H9 (cell line): ENCODE results near the gene DMRT1. TPM values are rescaled to one million over a fixed set of nuclear protein-coding genes. Genes with fewer than 3 reads are reported as not detected.

Source experiments
- DNase-seq: peaks from one replicate; pipeline ENCODE4 v3.0.0-alpha.2; 2017
- H2AFZ ChIP-seq: one replicate; pipeline ENCODE4 v1.6.1; 2013; ENCODE audit warnings: mild to moderate bottlenecking, low read length, control low read depth, moderate library complexity
- H2AK5ac ChIP-seq: 2 replicates; pipeline ENCODE4 v1.6.1; 2013; ENCODE audit warnings: low read length, control low read depth, mixed read lengths; ENCODE audit not compliant: insufficient read length
- H2BK120ac ChIP-seq: one replicate; pipeline ENCODE4 v1.6.1; 2013; ENCODE audit warnings: low read depth, mild to moderate bottlenecking, low read length, control low read depth, inconsistent platforms; ENCODE audit not compliant: poor library complexity, severe bottlenecking
- H2BK12ac ChIP-seq: 2 replicates; pipeline ENCODE4 v1.6.1; 2013; ENCODE audit warnings: low read length, control low read depth, mixed read lengths, low read depth; ENCODE audit not compliant: insufficient read length
- H2BK15ac ChIP-seq: 2 replicates; pipeline ENCODE4 v1.6.1; 2013; ENCODE audit warnings: low read depth, low read length, control low read depth
- H2BK20ac ChIP-seq: one replicate; pipeline ENCODE4 v1.6.1; 2013; ENCODE audit warnings: low read depth, mild to moderate bottlenecking, low read length, control low read depth, inconsistent platforms; ENCODE audit not compliant: poor library complexity, severe bottlenecking
- H2BK5ac ChIP-seq: 2 replicates; pipeline ENCODE4 v1.6.1; 2013; ENCODE audit warnings: low read length, control low read depth, mixed read lengths; ENCODE audit not compliant: insufficient read length
- H3K14ac ChIP-seq: 2 replicates; pipeline ENCODE4 v1.6.1; 2013; ENCODE audit warnings: low read length, control low read depth; ENCODE audit not compliant: insufficient read depth
- H3K18ac ChIP-seq: 2 replicates; pipeline ENCODE4 v1.6.1; 2013; ENCODE audit warnings: low read depth, mild to moderate bottlenecking, mixed read lengths, low read length, control low read depth; ENCODE audit not compliant: insufficient read length
- H3K23ac ChIP-seq: 2 replicates; pipeline ENCODE4 v1.6.1; 2013; ENCODE audit warnings: low read length, control low read depth, mixed read lengths, low read depth; ENCODE audit not compliant: insufficient read length
- H3K23me2 ChIP-seq: 2 replicates; pipeline ENCODE4 v1.6.1; 2013; ENCODE audit warnings: low read depth, mild to moderate bottlenecking, mixed read lengths, low read length, control low read depth; ENCODE audit not compliant: insufficient read length, poor library complexity, severe bottlenecking
- H3K27ac ChIP-seq: 2 replicates; pipeline ENCODE4 v1.5.1; 2013; ENCODE audit warnings: low read length, control low read depth, mixed read lengths, low read depth; ENCODE audit not compliant: insufficient read length
- H3K27me3 ChIP-seq: 2 replicates; pipeline ENCODE4 v1.6.1; 2013; ENCODE audit warnings: low read length, control low read depth, inconsistent platforms; ENCODE audit not compliant: insufficient read depth
- H3K4ac ChIP-seq: 2 replicates; pipeline ENCODE4 v1.6.1; 2013; ENCODE audit warnings: low read depth, mild to moderate bottlenecking, control low read depth, inconsistent platforms, low read length, moderate library complexity
- H3K4me1 ChIP-seq: 2 replicates; pipeline ENCODE4 v1.6.1; 2013; ENCODE audit warnings: low read length, control low read depth, inconsistent platforms; ENCODE audit not compliant: insufficient read depth
- H3K4me2 ChIP-seq: 2 replicates; pipeline ENCODE4 v1.6.1; 2013; ENCODE audit warnings: low read length, control low read depth, mixed read lengths; ENCODE audit not compliant: insufficient read length, insufficient read depth
- H3K56ac ChIP-seq: 2 replicates; pipeline ENCODE4 v1.6.1; 2013; ENCODE audit warnings: low read depth, mild to moderate bottlenecking, mixed read lengths, low read length, control low read depth; ENCODE audit not compliant: insufficient read length
- H3K79me1 ChIP-seq: 2 replicates; pipeline ENCODE4 v1.6.1; 2013; ENCODE audit warnings: low read depth, mild to moderate bottlenecking, moderate library complexity, low read length, control low read depth, inconsistent platforms; ENCODE audit not compliant: insufficient read depth, poor library complexity, severe bottlenecking
- H3K79me2 ChIP-seq: 2 replicates; pipeline ENCODE4 v1.6.1; 2013; ENCODE audit warnings: low read length, control low read depth, inconsistent platforms; ENCODE audit not compliant: insufficient read depth
- H3K9ac ChIP-seq: 2 replicates; pipeline ENCODE4 v1.6.1; 2013; ENCODE audit warnings: low read length, control low read depth, mixed read lengths; ENCODE audit not compliant: insufficient read length; ENCODE audit errors: extremely low read depth
- H3K9me3 ChIP-seq: one replicate; pipeline ENCODE4 v1.6.1; 2013; ENCODE audit warnings: low read depth, low read length, inconsistent platforms; ENCODE audit not compliant: control insufficient read depth
- H3T11ph ChIP-seq: one replicate; pipeline ENCODE4 v1.6.1; 2013; ENCODE audit warnings: mild to moderate bottlenecking, low read length, control low read depth, inconsistent platforms
- H4K20me1 ChIP-seq: one replicate; pipeline ENCODE4 v1.6.1; 2013; ENCODE audit not compliant: control insufficient read depth, insufficient read length, insufficient read depth
- H4K5ac ChIP-seq: 2 replicates; pipeline ENCODE4 v1.6.1; 2013; ENCODE audit warnings: low read depth, mild to moderate bottlenecking, mixed read lengths, low read length, control low read depth; ENCODE audit not compliant: insufficient read length
- H4K8ac ChIP-seq: replicated peaks from 2 replicates; pipeline ENCODE4 v1.6.1; 2013; ENCODE audit warnings: low read length, control low read depth, mixed read lengths, low read depth; ENCODE audit not compliant: insufficient read length
- H4K91ac ChIP-seq: 2 replicates; pipeline ENCODE4 v1.6.1; 2013; ENCODE audit warnings: low read depth, mild to moderate bottlenecking, moderate library complexity, mixed read lengths, low read length, control low read depth; ENCODE audit not compliant: insufficient read length
- H3K27ac Mint-ChIP-seq, 3 experiments: 2 replicates in 2 of 3; 3 replicates in 1 of 3; pipeline ENCODE4 v1.8.0; 2020 to 2021; ENCODE audit warnings: mixed read lengths in 3 of 3, mild to moderate bottlenecking in 1 of 3, moderate library complexity in 1 of 3
- H3K27me3 Mint-ChIP-seq: 2 replicates; pipeline ENCODE4 v1.8.0; 2021; ENCODE audit warnings: low read depth, mild to moderate bottlenecking, moderate library complexity, mixed read lengths
- H3K36me3 Mint-ChIP-seq, 3 experiments: 2 replicates in 2 of 3; 3 replicates in 1 of 3; pipeline ENCODE4 v1.8.0; 2020 to 2021; ENCODE audit warnings: low read depth in 3 of 3, mixed read lengths in 3 of 3; ENCODE audit not compliant: insufficient read depth in 1 of 3
- H3K4me1 Mint-ChIP-seq, 2 experiments: 2 replicates each; pipeline ENCODE4 v1.8.0; 2020; ENCODE audit warnings: mixed read lengths in 2 of 2
- H3K4me3 Mint-ChIP-seq, 2 experiments: 2 replicates in 1 of 2; 3 replicates in 1 of 2; pipeline ENCODE4 v1.8.0; 2020 to 2021; ENCODE audit warnings: mild to moderate bottlenecking in 2 of 2, mixed read lengths in 2 of 2, moderate library complexity in 1 of 2
- H3K9me3 Mint-ChIP-seq, 2 experiments: 2 replicates in 1 of 2; 3 replicates in 1 of 2; pipeline ENCODE4 v1.8.0; 2020; ENCODE audit warnings: mild to moderate bottlenecking in 2 of 2, mixed read lengths in 2 of 2, moderate library complexity in 1 of 2
- WGBS: extraction: QIAGEN DNeasy Blood & Tissue Kit; methylation state at CpG from one replicate; pipeline ENCODE4 v1.1.7; 2013; ENCODE audit warnings: missing lambda C conversion rate, low lambda C conversion rate, mixed read lengths; ENCODE audit not compliant: insufficient read length; ENCODE audit errors: extremely low coverage; 5-methylcytosine and 5-hydroxymethylcytosine counted together
- total RNA-seq: library from RNA; stranded (reverse); gene quantifications from 2 replicates; pipeline ENCODE4 v1.2.1, GENCODE V29; 2021
- TF ChIP-seq, protein P1 (sequence below): fragments of 200-600 bp; sonication (generic); conservative IDR thresholded peaks from 3 replicates; pipeline ENCODE4 v1.8.0; 2021; ENCODE audit warnings: antibody characterized with exemption, mild to moderate bottlenecking

Gene DMRT1
- total RNA-seq, 1 experiment from 2014 or later, result not detected

- Histone ChIP-seq H3K18ac (no peak overlapping the region), H2BK12ac (no peak overlapping the region), H2BK20ac (no peak overlapping the region), H3K4ac (no peak overlapping the region), H2BK5ac (no peak overlapping the region), H3K23ac (no peak overlapping the region), H3K4me2 (no peak overlapping the region), H3K79me1 (no peaks in the 10 kb centered on the region), H3K56ac (no peak overlapping the region), H3K79me2 (no peaks in the 10 kb centered on the region), H3K9ac (no peak overlapping the region), H4K20me1 (no peaks in the 10 kb centered on the region), H2AK5ac (no peak overlapping the region), H4K8ac (no peak overlapping the region), H3K14ac (no peak overlapping the region), H3T11ph (no peak overlapping the region), H4K5ac (no peak overlapping the region), H4K91ac (no peak overlapping the region), H3K4me1 (no peaks in the 10 kb centered on the region), H3K9me3 (no peaks in the 10 kb centered on the region), H3K23me2 (no peaks in the 10 kb centered on the region), H3K27ac (no peak overlapping the region), H2BK15ac (no peak overlapping the region), H2BK120ac (no peak overlapping the region), H3K27me3 (peaks cover 3% of the 10 kb centered on the region; the same call in 1 of the 2 replicates), H2AFZ (no peak overlapping the region)
- no peaks in the 10 kb centered on the region for H3K36me3 Mint-ChIP-seq
- DNase-seq, result no peak
- no peak overlapping the region for H3K4me3 Mint-ChIP-seq
- WGBS, result no CpG with 5 or more reads among the region's 4 CpGs
- H3K27ac Mint-ChIP-seq, result no peak overlapping the region
- no peaks in the 10 kb centered on the region for H3K4me1 Mint-ChIP-seq
- no peaks in the 10 kb centered on the region for H3K9me3 Mint-ChIP-seq
- H3K27me3 Mint-ChIP-seq, result peaks cover 76% of the 10 kb centered on the region
- TF ChIP-seq, protein P1, sequence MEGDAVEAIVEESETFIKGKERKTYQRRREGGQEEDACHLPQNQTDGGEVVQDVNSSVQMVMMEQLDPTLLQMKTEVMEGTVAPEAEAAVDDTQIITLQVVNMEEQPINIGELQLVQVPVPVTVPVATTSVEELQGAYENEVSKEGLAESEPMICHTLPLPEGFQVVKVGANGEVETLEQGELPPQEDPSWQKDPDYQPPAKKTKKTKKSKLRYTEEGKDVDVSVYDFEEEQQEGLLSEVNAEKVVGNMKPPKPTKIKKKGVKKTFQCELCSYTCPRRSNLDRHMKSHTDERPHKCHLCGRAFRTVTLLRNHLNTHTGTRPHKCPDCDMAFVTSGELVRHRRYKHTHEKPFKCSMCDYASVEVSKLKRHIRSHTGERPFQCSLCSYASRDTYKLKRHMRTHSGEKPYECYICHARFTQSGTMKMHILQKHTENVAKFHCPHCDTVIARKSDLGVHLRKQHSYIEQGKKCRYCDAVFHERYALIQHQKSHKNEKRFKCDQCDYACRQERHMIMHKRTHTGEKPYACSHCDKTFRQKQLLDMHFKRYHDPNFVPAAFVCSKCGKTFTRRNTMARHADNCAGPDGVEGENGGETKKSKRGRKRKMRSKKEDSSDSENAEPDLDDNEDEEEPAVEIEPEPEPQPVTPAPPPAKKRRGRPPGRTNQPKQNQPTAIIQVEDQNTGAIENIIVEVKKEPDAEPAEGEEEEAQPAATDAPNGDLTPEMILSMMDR, result no peak
Observed at GRCh38 chr9:959914-960313, 118.4 kb downstream of the DMRT1 start.
